GM19240 (cell line): Measurements from ENCODE around the gene RMND5A.
"Not testable (repeated sequence)": the region's sequence is repeated elsewhere in the genome, so short reads cannot be mapped to it uniquely, and the experiment has no call there.

ENCODE experiments used
- DNase-seq: peaks from one replicate; pipeline ENCODE4 v3.0.0; 2011; ENCODE audit warnings: low spot score; ENCODE audit not compliant: insufficient read length

RMND5A gene

DNA sequence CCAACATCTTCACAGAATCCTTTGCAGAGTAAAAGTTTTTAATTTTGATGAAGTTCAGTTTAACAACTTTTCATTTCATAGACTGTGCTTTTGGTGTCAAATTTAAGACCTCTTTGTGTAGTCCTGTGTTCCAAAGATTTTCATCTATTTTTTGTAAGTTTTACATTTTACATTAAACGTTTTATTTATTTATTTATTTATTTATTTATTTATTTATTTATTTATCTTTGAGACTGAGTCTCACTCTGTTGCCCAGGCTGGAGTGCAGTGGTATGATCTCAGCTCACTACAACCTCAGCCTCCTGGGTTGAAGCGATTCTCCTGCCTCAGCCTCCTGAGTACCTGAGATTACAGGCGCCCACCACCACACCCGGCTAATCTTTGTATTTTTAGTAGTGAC is 12.0 kb upstream of the RMND5A start:
- DNase-seq, result not testable (repeated sequence)

DNA sequence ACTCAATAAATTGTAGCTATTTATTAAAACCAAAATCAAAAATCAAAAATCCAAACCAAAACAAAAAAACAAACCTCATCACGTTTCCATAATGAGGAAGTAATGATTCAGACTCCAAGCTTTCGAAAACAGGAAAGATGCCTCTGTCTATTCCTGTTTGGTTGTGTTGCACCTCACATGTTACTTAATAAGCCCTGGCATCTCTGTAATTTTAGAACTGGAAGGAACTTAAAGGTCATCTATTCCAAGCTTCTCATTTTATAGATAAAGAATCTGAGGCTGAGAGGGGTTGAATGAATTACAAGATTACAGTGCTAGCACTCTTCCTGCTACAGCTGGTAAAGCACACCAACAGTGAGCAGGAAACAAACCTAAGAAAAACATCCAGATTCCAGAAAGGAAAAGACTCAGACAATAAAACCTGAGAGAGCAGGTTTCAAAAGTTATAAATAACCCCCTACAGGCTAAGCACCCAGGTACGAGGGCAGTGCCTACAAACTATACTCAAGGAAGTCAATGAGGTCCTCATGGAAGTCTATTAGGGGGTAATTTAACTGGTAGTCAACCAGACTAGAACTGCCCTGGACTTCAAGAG is 5.4 kb upstream of the RMND5A start:
- DNase-seq, result not testable (repeated sequence)

GRCh38 chr2:86719263-86719636 is 841 bp upstream of the RMND5A start:
- not testable (repeated sequence) for DNase-seq

DNA sequence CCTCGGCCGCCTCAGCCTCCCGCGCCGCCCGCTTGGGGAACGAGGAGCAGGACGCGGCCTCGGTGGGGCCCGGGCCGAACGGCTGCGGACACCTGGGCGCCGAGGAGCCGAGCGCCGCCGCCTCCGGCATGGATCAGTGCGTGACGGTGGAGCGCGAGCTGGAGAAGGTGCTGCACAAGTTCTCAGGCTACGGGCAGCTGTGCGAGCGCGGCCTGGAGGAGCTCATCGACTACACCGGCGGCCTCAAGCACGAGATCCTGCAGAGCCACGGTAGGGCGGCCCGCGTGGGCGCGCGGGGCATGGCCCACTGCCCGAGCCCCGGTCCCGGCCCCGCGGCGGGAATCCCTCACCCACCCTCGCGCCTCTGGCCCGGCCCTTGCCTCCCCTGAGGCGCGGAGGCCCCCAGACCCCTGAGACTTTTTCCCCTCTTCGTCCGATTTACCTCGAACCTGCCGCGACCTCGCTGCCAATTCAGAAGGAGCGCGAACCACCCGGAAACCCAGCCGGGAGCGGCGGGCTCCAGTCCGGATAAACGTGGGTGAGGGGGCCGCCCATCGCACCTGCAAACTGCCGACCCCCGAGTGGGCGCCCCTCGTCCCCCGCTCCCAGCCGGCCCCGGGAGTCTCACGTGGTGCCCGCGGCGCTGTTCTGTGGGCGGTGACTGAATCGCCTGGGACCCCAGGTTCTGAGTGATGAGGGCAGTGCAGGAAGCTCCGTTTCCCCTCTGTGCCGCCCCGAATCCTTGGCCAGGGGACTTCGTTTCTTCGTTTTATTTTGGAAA is 639 bp downstream of the RMND5A start:
- not testable (repeated sequence) for DNase-seq

DNA sequence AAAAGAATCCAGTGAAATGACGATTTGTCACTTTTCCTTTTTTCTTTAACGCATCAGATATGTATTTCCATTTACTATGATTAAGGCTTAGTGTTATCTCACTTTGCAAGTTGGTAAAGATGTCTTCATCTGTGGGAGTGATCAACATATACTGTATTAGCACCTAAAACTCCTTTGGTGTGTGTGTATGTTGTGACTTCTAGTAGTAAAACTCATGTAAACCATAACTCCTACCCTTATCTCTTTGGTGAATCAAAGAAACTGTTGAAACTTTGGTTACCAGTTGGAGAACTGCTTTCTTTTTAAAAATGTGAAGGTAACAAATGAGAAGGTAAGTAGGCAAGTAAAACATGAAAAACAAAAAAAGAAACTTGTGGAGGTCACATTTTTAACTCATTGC is 5.6 kb downstream of the RMND5A start:
- DNase-seq, result not testable (repeated sequence)

GRCh38 chr2:86732040-86732525 is 12.0 kb downstream of the RMND5A start:
- not testable (repeated sequence) for DNase-seq

GRCh38 chr2:86732837-86733236 is 12.7 kb downstream of the RMND5A start:
- not testable (repeated sequence) for DNase-seq

DNA sequence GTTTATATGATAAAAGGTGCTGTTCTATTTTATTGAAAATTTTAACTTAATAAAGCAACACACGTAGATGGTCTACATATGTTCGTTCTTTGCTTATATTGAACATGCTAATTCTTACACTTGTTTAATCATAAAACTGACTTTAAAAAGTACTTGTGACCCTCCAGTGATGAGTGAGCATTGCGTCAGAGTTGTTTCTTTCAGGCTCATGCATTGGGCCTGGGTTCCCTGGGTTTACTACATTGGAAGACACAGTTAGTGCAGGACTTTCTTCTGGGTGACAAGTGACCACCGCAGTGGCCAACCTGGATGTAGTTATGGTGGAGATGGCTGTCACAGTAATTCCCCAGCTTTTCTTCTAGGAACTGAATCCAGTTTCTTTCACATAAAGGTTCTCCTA is 13.4 kb downstream of the RMND5A start:
- not testable (repeated sequence) for DNase-seq

DNA sequence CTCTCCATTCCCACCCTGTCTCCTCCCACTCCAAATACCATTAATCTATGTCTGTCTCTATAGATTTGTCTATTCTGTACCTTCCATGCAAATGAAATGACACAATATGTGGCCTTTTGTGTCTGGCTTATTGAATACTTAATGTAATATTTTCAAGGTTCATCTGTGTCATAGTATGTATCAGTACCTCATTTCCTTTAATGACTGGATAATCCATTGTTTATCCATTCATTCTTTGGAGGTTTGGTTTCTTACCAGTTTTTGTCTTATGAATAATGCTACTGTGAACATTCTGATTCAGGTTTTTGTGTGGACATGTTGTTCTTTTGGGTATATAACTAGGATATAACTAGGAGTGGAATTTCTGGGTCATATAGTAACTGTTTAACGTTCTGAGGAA is 14.8 kb downstream of the RMND5A start:
- not testable (repeated sequence) for DNase-seq

GRCh38 chr2:86739485-86739884 is 19.4 kb downstream of the RMND5A start:
- not testable (repeated sequence) for DNase-seq

- DNase-seq, result not testable (repeated sequence)
Measured at GRCh38 chr2:86739889-86740288, 19.8 kb downstream of the RMND5A start.

- not testable (repeated sequence) for DNase-seq
Measured at GRCh38 chr2:86741889-86742498, 21.9 kb downstream of the RMND5A start.

DNA sequence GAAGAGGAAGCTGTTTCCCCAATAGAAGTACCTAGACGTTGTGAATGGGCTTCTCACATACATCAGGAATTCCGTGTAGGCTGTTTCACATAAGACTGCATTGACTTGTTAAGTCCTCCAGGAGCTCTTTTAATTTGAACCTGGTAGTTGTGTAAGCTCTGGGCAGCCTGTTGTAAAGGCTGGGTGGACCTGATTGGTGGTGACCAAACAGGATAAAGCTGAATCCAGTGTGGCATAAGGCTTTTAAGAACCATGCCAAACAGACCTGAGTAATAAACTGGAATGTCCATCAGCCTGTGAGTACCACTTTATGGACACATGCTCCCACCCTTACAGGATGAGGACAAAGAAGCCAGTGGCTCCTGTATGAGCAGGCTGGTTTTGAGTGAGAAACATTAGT is 24.1 kb downstream of the RMND5A start:
- DNase-seq, result no peak

GRCh38 chr2:86746939-86747338 is 26.8 kb downstream of the RMND5A start:
- DNase-seq, result no peak

DNA sequence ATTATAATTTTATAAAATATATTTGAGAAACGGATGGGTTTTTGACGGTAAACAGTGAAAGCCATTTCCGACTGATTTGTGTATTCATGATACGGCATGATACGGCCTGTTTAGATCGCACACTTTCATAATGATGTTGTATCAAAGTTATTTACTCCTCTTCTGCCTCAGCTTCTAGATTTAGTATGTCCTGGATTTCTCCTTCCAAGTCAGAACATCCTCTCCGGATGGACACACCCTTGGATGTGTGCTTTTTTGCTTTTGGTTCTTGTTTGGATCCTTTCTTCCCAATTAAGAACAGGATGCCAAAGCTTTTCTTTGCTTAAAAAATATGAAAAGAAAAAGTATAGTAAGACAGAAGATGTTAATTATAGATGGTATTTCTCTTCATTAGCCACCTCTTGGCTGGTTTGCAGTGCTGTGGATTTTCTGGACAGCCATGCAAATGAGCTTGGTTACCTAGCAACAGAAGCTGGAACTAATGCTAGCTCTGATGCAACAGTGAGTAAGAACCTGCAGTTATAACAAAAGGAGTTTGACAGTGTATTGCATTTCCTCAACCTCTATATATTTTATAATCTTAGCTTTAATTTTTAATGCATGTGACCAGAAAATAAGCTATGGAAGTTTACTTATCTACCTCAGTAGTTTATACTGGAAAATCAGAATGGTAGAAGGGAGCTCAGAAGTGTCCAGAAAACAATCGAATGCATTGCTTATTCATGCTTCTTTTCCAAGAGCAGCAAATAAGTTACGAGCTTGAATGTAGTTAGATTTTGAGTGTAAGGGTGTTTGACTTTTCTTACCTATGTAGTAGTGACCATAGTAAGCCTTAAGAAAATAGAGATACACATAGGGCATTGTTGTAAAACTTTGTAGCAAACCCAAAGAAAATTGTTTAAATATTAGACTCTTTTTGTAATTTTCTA is 27.9 kb downstream of the RMND5A start:
- peak; percentile 16 for DNase-seq

DNA sequence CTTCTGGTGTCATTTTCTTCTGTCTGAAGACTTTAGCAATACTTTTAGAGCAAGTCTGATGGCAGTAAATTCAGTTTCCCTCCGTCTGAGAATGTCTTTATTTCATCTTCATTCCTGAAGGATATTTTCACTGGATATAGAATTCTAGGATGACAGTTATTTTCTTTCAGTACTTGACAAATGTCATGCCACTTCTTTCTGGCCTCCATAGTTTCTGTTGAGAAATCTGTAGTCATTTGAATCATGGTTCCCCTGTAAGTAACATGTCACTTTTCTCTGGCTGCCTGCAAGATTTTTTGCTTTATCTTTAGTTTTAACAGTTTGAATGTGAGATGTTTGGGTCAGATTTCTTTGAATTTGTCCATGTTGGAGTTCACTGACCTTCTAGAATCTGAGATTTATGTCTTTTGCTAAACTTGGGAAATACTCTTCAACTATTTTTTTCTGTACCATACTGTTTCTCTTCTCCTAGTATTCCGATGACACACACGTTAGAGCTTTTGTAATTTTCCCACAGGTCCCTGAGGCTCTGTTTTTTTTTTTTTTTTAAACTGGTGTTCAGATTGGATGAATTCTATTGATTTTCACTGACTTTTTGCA is 30.2 kb downstream of the RMND5A start:
- no peak for DNase-seq

- DNase-seq, result no peak
Measured at GRCh38 chr2:86751778-86752177, 31.7 kb downstream of the RMND5A start.

DNA sequence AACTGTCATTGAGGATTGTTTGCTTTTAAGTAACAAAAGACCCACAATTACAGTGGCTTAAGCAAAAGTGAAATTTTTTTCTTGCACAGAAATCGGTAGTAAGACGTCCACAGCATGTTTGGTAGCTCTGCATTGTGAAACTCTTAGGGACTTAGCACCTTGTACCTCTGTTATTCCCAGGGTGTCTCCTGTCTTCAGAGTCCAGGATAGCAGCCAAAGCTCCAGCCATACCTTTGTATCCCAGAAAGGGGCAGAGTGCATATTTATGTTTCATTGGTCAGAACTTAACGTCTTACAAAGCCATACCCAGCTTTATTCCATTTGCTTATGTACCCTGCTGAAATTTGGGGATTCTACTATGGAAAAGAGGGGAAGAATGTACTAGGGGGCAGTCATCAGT is 32.8 kb downstream of the RMND5A start:
- no peak for DNase-seq

DNA sequence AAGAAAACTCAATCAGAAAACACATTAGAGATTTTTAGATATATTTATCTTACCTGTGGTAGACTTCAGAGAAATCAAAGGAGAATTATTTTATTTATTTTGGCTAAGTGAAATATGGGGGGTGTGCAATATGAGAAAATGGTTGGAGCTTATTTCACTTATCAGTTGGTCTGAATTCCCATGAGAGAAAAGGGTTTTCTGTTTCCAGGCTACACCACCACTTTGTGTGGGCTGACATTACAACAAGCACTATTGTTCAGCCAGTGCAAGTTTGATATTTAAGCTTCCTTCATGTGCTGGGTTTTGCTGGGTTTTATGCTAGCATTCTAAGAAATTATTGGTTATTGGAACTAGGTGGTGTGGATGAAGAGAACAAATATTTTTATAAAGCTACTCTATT is 33.5 kb downstream of the RMND5A start:
- no peak for DNase-seq

DNA sequence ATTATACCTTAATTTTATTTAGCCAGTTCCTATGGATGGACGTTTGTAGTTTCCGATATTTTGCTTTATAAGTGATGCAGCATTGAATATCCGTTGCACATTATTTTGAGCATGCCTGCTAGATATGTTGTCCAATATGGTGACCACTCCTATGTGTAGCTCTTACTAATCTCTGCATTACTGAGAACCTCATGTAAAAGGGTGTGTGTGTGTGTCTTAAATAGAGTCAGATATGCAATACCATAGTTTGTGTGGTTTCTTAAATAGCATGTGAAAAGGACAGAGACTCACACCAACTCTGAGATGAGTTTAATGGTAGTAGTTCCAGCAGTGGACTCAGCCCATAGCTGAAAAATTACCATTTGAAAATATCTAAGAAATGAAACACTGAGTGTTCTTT is 38.3 kb downstream of the RMND5A start:
- no peak for DNase-seq

- DNase-seq, result no peak
Measured at GRCh38 chr2:86760371-86760770, 40.3 kb downstream of the RMND5A start.
